Keratinocyte (primary cell): ENCODE measurements around the gene PLK1. TPM values are rescaled to one million over a fixed set of nuclear protein-coding genes. Genes with fewer than 3 reads are reported as not detected.

Experiments
- DNase-seq: peaks from one replicate; pipeline ENCODE4 v3.0.0-alpha.2; 2011; ENCODE audit warnings: low read depth, missing footprints, low spot score
- FAIRE-seq: peaks from 2 replicates; lab custom pipeline; 2011; peaks lifted over from hg19 to GRCh38; lab: Jason Lieb, UNC
- H2AFZ ChIP-seq: 2 replicates; pipeline ENCODE4 v1.6.0; 2012; ENCODE audit warnings: low read length, control low read depth, inconsistent platforms; ENCODE audit not compliant: control insufficient read depth
- H3K27ac ChIP-seq: 2 replicates; pipeline ENCODE4 v1.5.1; 2011; ENCODE audit warnings: low read length; ENCODE audit not compliant: control insufficient read depth, insufficient read depth
- H3K27me3 ChIP-seq: 3 replicates; pipeline ENCODE4 v1.6.0; 2011; ENCODE audit warnings: low read length; ENCODE audit not compliant: control insufficient read depth, insufficient read depth; ENCODE audit errors: extremely low read depth
- H3K36me3 ChIP-seq, 2 experiments: 2 replicates in 1 of 2; 3 replicates in 1 of 2; pipeline ENCODE4 v1.5.1; 2011; ENCODE audit warnings: low read length in 2 of 2, mild to moderate bottlenecking in 1 of 2; ENCODE audit not compliant: control insufficient read depth in 2 of 2, insufficient read depth in 2 of 2; ENCODE audit errors: extremely low read depth in 1 of 2
- H3K4me1 ChIP-seq: 3 replicates; pipeline ENCODE4 v1.5.1; 2011; ENCODE audit warnings: low read length; ENCODE audit not compliant: control insufficient read depth, insufficient read depth; ENCODE audit errors: extremely low read depth
- H3K4me2 ChIP-seq: 3 replicates; pipeline ENCODE4 v1.6.0; 2011; ENCODE audit warnings: low read depth, low read length; ENCODE audit not compliant: control insufficient read depth, insufficient read depth; ENCODE audit errors: extremely low read depth
- H3K4me3 ChIP-seq, 3 experiments: fragments of 200-600 bp in 1 of 3; sonication (generic) in 1 of 3; 2 replicates in 2 of 3; 3 replicates in 1 of 3; pipeline ENCODE4 v1.5.1; 2011 to 2016; ENCODE audit warnings: low read length in 3 of 3, mild to moderate bottlenecking in 3 of 3, control low read depth in 2 of 3, inconsistent platforms in 1 of 3, low read depth in 1 of 3, mixed read lengths in 1 of 3, mixed run types in 1 of 3, moderate library complexity in 1 of 3; ENCODE audit not compliant: control insufficient read depth in 2 of 3, insufficient read depth in 2 of 3; ENCODE audit errors: extremely low read depth in 1 of 3
- H3K79me2 ChIP-seq: 2 replicates; pipeline ENCODE4 v1.6.0; 2012; ENCODE audit warnings: low read length; ENCODE audit not compliant: control insufficient read depth, insufficient read depth
- H3K9ac ChIP-seq: 3 replicates; pipeline ENCODE4 v1.6.0; 2011; ENCODE audit warnings: low read length; ENCODE audit not compliant: control insufficient read depth, insufficient read depth; ENCODE audit errors: extremely low read depth
- H3K9me1 ChIP-seq: 3 replicates; pipeline ENCODE4 v1.6.0; 2011; ENCODE audit warnings: low read length; ENCODE audit not compliant: control insufficient read depth, insufficient read depth; ENCODE audit errors: extremely low read depth
- H3K9me3 ChIP-seq: 2 replicates; pipeline ENCODE4 v1.5.1; 2012; ENCODE audit warnings: low read depth, low read length; ENCODE audit not compliant: control insufficient read depth
- H4K20me1 ChIP-seq: 3 replicates; pipeline ENCODE4 v1.6.0; 2011; ENCODE audit warnings: low read length; ENCODE audit not compliant: control insufficient read depth, insufficient read depth; ENCODE audit errors: extremely low read depth
- EZH2 ChIP-seq: IDR thresholded peaks from one replicate; pipeline ENCODE4 v1.6.1; 2012; ENCODE audit warnings: inconsistent platforms, mild to moderate bottlenecking, low read length, moderate library complexity
- dilution Hi-C: fragments of 300-500 bp; cut with MboI; formaldehyde crosslinking; loops from one replicate; pipeline ENCODE4 v1.7.0; 2020; ENCODE audit warnings: low sequenced_read_pairs; ENCODE audit not compliant: extremely low pct_ligation_motif_present
- polyA plus RNA-seq, 5 experiments: library from polyadenylated mRNA; depleted of rRNA in 3 of 5; stranded (reverse) in 3 of 5; stranded (forward) in 1 of 5; unstranded in 1 of 5; fragments of >200 nt; gene quantifications; 1 replicate in 1 of 5; 2 replicates in 3 of 5; 3 replicates in 1 of 5; pipeline versions ENCODE4 v1.2.1 to v1.2.3, GENCODE V29; 2011 to 2012; ENCODE audit warnings: missing spikeins in 2 of 5, low read depth in 1 of 5, low replicate concordance in 1 of 5
- TF ChIP-seq, protein P1 (sequence below), 3 experiments: IDR thresholded peaks in 1 of 3; conservative IDR thresholded peaks in 1 of 3; optimal IDR thresholded peaks in 1 of 3; 2 replicates in 2 of 3; 3 replicates in 1 of 3; pipeline versions ENCODE3 to v1.5.1; 2011; ENCODE audit warnings: low read length in 3 of 3, mild to moderate bottlenecking in 3 of 3, moderate library complexity in 2 of 3, control low read depth in 1 of 3, inconsistent platforms in 1 of 3; ENCODE audit not compliant: insufficient read depth in 2 of 3; ENCODE audit errors: extremely low read depth in 1 of 3

PLK1 gene
- polyA plus RNA-seq, 1 donor (not counting 4 experiments of a cell fraction or from before 2014, with no cell fraction given), result 21.2 TPM

DNA sequence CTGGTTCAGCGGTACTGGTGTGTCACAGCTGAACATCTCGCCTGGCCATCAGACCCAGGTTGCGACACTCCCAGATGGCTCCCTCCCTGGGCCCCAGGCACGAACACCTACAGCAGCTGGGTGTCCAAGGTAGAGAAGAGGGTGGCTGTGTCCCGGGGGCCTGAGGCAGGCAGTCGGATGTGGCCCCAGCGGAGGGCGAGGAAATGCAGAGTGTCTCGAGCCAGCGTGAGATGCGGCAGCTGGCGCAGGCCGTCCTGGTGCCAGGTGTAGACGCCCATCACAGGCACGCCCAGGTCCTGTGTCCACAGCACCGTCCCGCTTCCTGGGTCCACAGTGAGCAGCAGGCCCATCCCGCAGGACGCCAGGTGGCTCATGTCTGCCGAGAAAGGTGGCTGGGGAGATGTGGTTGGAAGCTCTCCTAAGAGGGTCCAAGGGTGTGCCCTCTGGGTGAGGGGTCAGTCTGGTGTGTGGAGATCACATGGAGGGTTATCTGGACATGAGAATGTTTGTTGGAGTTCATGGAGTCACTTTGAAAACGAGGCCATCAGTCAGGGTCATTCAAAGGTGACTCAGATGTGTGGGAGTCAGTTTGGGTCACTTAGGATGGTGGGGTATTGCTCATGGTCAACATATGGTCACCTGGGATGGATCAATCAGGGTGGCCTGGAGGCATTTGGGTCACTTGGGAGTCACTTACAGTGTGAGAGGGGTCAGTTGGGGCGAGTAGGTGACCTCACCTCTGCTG, 26.3 kb downstream of the PLK1 start:
- Histone ChIP-seq H2AFZ (no peak overlapping the region), H3K79me2 (no peaks in the 10 kb centered on the region), H4K20me1 (no peaks in the 10 kb centered on the region), H3K9ac (no peak overlapping the region), H3K4me1 (no peaks in the 10 kb centered on the region), H3K4me3 (no peak overlapping the region), H3K36me3 (no peaks in the 10 kb centered on the region), H3K27ac (no peak overlapping the region), H3K9me3 (peaks cover 5% of the 10 kb centered on the region), H3K4me2 (no peak overlapping the region), H3K27me3 (peaks cover 4% of the 10 kb centered on the region), H3K9me1 (no peaks in the 10 kb centered on the region)
- DNase-seq, result no peak
- dilution Hi-C loops, result no loop called here
- no peak for FAIRE-seq
- no peak for TF ChIP-seq EZH2
- TF ChIP-seq, protein P1, sequence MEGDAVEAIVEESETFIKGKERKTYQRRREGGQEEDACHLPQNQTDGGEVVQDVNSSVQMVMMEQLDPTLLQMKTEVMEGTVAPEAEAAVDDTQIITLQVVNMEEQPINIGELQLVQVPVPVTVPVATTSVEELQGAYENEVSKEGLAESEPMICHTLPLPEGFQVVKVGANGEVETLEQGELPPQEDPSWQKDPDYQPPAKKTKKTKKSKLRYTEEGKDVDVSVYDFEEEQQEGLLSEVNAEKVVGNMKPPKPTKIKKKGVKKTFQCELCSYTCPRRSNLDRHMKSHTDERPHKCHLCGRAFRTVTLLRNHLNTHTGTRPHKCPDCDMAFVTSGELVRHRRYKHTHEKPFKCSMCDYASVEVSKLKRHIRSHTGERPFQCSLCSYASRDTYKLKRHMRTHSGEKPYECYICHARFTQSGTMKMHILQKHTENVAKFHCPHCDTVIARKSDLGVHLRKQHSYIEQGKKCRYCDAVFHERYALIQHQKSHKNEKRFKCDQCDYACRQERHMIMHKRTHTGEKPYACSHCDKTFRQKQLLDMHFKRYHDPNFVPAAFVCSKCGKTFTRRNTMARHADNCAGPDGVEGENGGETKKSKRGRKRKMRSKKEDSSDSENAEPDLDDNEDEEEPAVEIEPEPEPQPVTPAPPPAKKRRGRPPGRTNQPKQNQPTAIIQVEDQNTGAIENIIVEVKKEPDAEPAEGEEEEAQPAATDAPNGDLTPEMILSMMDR (optimal IDR thresholded peaks at IDR 0.05 in 1 of 3, IDR thresholded peaks at IDR 0.05 in 1 of 3, conservative IDR thresholded peaks at IDR 0.05 in 1 of 3; ENCODE audit: extremely low read depth in 1 of 3, insufficient read depth in 2 of 3, low read length in 3 of 3), result no peak

- Histone ChIP-seq H3K9me1 (no peaks in the 10 kb centered on the region), H2AFZ (no peak overlapping the region), H3K4me1 (no peaks in the 10 kb centered on the region), H3K4me3 (no peak overlapping the region), H3K27ac (no peak overlapping the region), H4K20me1 (no peaks in the 10 kb centered on the region), H3K9ac (no peak overlapping the region), H3K79me2 (no peaks in the 10 kb centered on the region), H3K4me2 (no peak overlapping the region), H3K9me3 (peaks cover 7% of the 10 kb centered on the region), H3K27me3 (peaks cover 4% of the 10 kb centered on the region), H3K36me3 (no peaks in the 10 kb centered on the region)
- no peak for TF ChIP-seq EZH2
- TF ChIP-seq, protein P1 (optimal IDR thresholded peaks at IDR 0.05 in 1 of 3, IDR thresholded peaks at IDR 0.05 in 1 of 3, conservative IDR thresholded peaks at IDR 0.05 in 1 of 3; ENCODE audit: extremely low read depth in 1 of 3, insufficient read depth in 2 of 3, low read length in 3 of 3), result no peak
- dilution Hi-C loops, result no loop called here
- DNase-seq (no peak), FAIRE-seq (no peak)
These were observed 26.8 kb downstream of the PLK1 start for GRCh38 chr16:23705517-23705902.
